IPS-18c (cell line): ENCODE measurements around the gene INPP4A.

Experiments used
- H3K4me3 ChIP-seq: 2 replicates; pipeline ENCODE4 v1.7.0; 2013; ENCODE audit warnings: low read depth, mild to moderate bottlenecking, low read length, moderate library complexity; ENCODE audit not compliant: insufficient read depth
- H3K9me3 ChIP-seq: one replicate; pipeline ENCODE4 v1.6.1; 2013; ENCODE audit warnings: mild to moderate bottlenecking, low read length, moderate library complexity; ENCODE audit not compliant: control insufficient read depth, insufficient read depth

INPP4A gene

DNA sequence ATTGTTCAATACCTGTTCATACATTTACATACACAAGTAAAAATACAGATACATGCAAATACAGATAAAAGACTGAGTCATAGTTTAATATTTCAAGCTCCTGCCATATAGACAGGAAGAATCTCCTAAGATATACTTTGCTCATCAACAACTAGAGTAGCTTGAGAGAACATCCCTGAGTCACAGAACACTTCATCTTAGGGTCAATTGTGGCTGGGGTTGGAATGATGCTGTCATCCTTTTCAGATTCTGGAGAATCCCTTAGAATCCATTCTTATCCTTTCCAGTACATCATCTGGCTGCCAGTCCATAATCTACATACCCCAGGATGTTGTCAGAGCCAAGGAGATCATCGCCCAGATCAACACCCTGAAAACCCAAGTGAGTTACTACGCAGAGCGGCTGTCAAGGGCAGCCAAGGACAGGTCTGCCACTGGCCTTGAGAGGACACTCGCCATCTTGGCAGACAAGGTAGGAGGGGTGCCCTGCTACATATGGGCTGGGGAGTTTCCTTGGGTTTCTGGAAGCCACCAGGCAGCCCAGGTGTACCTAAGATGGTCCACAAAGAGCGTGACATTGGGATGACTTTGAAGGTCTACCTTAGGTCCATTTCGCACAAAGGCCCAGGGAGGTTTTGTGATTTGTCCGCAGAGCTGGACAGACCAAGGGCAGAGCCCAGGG, 108.0 kb downstream of the INPP4A start:
- Histone ChIP-seq H3K4me3 (no peak overlapping the region), H3K9me3 (no peaks in the 10 kb centered on the region)

DNA sequence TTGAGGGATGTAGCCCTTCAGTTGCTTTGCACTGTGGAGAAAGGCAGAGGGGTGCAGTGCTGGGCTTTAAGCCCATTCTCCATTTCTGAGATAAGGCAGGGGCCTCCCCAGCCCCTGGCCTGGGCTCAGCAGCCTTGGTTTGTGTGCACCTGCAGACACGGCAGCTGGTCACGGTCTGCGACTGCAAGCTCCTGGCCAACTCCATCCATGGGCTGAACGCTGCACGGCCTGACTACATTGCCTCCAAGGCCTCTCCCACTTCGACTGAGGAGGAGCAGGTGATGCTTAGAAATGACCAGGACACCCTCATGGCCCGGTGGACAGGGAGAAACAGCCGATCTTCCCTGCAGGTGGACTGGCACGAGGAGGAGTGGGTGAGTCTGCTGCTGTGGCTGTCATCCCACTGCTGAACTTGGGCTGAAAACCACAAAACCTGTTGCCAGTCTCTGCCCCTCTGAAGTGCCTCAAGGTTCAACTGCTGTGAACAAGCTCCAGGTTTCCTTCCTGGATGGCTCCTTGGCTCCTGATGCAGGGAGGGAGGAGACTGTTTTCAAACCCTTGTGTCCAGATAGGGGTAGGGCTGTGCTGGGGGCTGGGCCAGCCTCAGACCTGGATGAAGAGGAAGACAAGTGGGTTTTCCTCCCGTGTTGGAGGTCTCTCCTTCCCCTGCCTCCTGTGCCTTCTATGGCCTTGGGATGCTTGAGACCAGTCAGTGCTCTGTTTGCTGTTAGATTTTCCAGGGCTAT, 109.6 kb downstream of the INPP4A start:
- no peaks in the 10 kb centered on the region for H3K9me3 ChIP-seq

DNA sequence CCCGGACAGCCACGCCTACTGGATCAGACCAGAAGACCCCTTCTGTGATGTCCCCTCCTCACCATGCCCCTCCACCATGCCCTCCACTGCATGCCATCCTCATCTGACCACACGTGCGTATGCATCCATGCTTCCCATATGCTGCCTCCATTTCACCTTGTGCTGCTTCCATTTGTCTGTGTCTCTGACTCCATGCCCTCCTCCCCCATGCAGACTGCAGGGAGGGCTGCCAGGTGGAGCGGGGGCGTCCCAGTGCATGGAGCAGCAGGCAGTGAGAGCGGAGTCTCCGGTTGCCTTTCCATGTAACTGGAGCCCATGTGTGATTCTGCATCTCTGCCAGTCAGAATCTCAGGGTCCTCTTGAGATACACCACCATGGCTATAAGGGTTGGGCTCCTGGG, 111.0 kb downstream of the INPP4A start:
- Histone ChIP-seq H3K9me3 (no peaks in the 10 kb centered on the region), H3K4me3 (no peak overlapping the region)

More for the DNA sequence above, 109.6 kb downstream of the INPP4A start:
- no peak overlapping the region for H3K4me3 ChIP-seq

DNA sequence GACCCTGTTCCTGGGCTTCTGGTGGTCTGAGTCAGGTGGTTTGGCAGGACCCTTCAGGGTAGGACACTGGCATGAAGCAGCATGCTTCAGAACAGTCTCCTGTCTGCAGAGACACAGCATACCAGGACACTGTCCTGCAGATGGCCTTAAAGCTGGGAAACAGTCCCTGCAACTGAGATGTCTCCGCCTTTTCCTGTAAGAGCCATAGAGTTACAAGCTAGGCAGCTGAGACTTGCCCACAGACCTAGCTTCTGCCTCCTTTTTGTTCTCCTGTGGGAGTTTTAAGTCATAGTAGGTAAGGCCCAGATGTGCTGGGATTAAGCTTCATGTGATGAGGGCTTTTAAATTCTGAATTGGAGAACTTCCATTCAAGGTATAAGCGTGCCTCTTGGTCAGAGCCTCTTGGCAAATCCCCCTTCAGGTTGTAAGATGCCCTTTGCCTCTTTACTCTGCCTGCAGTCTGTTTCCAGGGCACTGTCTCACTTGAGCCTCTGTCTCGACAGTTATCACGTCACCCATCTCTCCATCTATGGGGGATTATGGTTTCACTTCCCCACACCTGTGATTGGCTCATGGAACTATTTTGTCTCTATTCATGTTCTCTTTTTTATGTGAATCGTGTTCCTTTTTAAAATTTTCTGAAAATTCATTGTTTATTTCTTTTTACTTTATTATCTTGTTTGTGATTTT, 111.8 kb downstream of the INPP4A start:
- Histone ChIP-seq H3K4me3 (no peak overlapping the region), H3K9me3 (no peaks in the 10 kb centered on the region)

DNA sequence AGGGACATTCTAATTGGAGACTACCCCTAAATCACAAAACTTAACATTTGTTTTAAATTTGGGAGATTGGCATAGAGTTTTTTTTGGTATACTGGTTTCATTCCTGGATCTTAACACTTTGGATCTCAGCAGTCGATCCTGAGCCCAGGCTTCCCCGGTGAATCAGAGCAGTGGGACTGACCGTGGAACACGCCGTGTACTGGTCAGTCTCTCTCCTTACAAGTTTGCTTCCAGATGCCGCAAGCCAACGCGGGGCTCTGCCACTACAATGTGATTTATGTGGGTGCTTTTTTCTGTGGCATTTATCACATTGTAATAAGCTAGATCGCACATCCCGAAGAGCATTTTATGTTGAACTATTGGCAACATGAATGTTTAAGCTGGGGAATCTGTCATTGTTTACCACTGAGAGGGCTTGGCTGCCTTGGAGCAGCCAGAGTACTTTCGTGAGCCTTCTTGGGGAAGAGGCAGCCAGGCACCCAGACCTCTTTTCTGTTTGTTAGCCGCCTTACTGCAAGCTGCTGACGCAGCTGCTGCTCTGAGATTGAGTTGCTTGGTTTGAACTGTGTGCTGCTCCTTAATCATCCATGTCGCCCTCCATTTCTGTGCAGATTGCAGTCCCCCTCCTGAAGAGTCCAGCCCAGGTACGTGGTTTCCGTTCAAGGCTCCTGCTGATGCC, 114.3 kb downstream of the INPP4A start:
- Histone ChIP-seq H3K4me3 (no peak overlapping the region), H3K9me3 (no peaks in the 10 kb centered on the region)

DNA sequence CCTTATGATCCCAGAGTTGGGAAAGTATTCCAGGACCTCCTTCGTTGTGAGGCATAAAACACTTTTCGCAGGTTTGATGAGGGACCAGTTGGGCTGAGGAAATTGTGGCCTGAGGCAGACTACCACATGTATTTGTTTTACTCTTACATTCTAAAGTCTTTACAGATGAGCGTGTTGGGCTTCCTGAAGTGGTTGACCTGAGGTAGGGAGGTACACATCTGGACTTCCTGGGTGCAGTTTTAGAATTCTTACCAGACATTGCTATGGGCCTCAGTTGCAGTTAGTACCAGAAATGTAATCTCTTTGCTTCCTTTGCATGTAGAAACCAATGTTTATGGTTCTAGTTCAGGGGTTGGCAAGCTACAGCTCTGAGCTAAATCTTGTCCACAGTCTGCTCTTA, 114.9 kb downstream of the INPP4A start:
- no peak overlapping the region for H3K4me3 ChIP-seq
- peaks cover 2% of the 10 kb centered on the region for H3K9me3 ChIP-seq

DNA sequence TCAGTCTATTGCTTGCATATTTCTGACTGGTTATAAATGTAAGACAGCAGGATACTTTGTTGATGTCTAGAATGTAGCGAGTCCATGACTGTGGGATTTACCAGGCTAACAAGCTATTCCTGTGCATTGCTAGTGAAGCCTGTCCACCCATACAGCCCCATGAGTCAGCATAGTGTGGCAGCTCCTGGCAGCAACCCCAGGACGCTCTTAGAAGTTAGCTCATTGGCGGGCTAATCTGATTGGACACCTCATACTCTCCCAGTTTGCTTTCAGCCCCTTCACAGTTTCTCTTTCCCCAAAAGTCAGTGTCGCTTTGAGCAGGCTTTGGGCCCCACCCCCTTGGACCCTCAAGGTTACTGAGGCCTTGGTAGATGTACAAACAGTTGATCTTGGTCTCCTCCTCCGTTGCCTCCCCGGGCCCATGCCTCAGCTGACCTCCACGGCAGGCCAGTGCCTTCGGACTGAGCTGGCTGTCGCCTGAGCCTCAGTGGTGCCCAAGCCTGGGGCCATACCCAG, 115.7 kb downstream of the INPP4A start:
- Histone ChIP-seq H3K9me3 (peaks cover 2% of the 10 kb centered on the region), H3K4me3 (no peak overlapping the region)

DNA sequence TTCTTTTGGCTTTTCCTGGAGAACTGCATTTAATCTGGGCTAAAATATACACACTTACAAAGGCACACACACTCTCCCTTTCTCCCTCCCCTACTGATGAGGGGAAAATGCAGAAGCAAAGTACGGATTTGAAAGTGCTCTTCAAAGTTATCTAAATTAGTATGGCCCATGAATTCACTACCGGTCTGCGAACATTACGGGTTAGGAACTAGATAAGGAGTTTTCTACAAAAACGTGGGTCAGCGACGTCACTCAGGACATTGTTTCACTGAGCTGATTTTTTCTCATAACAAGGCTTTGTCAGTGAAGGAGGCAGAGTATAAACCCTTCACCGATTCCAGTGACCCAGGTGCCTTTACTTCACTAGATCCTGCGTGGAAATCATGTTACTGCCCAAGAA, 116.4 kb downstream of the INPP4A start:
- H3K4me3 ChIP-seq = no peak overlapping the region
- peaks cover 2% of the 10 kb centered on the region for H3K9me3 ChIP-seq

DNA sequence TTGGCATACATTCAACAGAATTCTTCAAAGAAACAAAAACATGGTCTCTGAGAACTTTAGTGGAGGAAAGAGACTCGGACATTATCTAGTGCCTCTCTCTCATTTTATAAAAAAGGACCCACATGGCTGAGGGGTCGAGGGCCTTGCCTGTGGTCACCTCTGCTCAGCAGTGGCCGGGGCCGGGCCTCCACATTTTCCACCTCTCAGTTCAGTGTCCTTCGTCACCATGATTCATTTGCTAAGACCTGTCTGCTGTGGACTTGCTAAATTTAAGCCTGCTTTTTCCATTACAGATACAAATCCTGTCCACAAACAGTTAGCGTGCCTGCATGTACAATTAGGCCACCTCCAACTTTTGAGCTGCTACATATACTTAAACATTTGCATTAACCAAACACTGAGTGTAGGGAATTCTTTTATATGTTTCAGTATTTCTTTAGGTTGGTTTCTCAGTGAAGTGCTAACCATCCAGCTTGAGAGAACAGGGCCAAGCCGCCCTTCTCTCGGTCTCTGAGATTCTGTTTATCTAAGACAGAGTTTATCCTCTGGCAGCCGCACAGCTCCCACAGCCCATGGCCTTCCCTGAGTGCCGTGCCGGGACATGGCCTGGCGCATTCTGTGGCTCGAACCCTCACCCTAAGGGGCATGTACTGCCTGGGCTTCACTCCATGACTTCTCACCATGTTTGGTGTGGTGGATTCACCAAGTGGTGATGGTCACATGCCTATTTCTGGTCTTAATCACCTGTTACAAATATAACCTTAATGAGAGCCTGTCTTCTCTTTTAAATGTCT, 117.4 kb downstream of the INPP4A start:
- Histone ChIP-seq H3K9me3 (peaks cover 2% of the 10 kb centered on the region), H3K4me3 (no peak overlapping the region)

DNA sequence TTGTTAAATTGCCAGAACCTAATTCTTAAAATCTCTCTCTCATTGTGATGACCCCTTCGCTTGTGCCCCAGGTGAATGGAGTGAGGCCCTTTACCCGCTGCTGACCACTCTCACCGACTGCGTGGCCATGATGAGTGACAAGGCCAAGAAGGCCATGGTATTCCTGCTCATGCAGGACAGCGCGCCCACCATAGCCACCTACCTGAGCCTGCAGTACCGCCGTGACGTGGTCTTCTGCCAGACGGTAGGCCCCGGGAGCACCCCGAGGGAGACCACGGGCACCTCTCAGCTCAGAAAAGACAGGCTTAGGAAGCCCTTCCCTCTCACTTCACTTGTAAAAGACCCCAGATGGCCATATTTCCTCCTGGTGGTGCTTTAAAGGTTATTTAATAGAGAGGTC, 118.7 kb downstream of the INPP4A start:
- Histone ChIP-seq H3K9me3 (peaks cover 2% of the 10 kb centered on the region), H3K4me3 (no peak overlapping the region)

DNA sequence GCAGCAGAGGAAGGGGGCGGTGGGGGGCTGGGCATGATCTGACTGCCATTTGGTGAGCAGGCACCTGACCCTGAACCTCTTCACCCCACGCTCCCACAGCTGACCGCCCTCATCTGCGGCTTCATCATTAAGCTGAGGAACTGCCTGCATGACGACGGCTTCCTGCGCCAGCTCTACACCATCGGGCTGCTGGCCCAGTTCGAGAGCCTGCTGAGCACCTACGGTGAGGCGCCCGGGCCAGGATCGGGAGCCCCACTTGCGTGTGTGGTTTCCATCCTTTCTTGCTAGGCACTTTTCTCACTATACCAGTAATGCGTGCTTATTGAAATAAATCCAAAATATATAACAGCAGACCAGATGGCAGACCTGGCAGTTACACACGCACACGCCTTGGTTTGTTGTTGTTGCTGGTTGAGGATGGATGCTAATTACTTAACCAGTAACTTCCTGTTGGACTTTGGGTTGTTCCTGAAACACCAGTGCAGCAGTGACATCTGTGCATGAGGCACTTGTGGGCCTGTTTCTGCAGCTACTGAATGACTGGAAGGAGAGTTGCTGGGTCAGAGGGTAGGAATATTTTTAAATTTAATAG, 120.0 kb downstream of the INPP4A start:
- Histone ChIP-seq H3K4me3 (no peak overlapping the region), H3K9me3 (peaks cover 2% of the 10 kb centered on the region)

DNA sequence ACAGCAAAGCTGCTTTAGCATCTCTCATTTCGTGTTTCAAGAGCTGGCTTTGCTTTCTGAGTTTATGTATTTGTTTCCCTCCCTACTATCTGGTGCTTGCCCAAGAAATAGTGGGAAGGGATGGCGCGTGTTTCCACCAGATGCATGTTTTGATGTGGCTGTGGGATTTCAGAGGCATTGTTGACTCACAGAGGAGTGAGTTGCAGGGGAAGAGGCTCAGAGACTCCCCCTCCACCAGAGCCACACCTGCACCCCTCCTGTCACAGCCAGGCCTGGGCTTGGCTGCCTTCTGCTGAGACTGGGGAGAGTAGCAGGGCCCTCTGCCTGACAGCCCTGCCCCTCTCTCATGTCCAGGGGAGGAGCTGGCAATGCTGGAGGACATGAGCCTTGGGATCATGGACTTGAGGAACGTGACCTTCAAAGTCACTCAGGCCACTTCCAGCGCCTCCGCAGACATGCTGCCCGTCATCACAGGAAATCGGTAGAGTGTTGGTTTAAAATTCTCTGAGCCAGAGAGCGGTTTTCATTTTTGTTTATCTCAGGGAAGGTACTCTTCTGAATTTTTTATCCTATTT, 120.7 kb downstream of the INPP4A start:
- Histone ChIP-seq H3K4me3 (no peak overlapping the region), H3K9me3 (peaks cover 2% of the 10 kb centered on the region)

DNA sequence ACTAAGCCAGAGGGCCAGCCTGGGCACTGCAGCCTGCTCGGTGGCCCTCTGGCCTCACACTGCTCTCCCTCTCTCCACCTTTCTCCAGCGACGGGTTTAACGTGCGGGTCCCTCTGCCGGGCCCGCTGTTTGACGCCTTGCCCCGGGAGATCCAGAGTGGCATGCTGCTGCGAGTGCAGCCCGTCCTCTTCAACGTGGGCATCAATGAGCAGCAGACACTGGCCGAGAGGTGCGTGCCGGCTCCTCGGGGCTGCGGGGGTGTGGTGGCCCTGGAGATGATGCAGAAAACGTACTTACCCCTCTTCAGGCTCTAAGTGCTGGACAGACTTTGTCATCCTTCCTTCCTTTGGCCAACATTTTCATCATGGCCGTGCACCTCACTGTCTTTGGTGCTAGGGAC, 121.3 kb downstream of the INPP4A start:
- no peak overlapping the region for H3K4me3 ChIP-seq
- peaks cover 2% of the 10 kb centered on the region for H3K9me3 ChIP-seq

DNA sequence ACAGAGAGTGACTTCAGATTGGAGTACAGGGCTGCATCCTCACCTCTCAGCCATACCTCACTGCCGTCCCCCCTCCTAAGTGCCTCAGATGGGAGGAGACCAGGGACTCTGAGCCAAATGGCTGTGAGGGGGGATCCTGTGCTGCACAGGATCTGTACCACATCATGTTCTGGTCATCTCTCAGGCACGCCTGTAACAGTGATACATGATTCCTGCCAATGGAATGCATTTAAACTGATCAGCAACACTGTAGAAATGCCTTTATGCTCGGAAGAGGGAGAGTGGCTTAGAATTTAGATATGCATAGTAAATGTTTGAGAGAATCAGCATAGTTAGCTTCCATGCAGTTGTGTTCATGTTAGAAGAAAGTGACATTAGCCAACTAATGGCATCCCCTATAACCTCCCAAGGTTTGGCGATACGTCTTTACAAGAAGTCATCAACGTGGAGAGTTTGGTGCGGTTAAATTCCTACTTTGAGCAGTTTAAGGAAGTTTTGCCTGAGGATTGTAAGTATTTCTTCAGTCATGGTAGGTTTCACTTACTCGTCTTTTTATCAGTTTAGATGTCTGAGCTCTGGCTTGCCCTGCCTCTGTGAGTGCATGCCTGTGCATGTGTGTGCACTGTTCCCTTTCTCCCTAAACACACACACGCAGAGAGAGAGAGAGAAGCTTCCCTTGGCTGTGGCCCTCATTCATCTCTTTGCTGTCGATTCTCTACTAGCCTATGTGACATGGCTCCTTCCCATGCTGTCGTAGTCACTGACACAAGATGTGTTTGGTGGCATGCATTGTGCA, 123.7 kb downstream of the INPP4A start:
- H3K9me3 ChIP-seq = peaks cover 2% of the 10 kb centered on the region
- H3K4me3 ChIP-seq = no peak overlapping the region

DNA sequence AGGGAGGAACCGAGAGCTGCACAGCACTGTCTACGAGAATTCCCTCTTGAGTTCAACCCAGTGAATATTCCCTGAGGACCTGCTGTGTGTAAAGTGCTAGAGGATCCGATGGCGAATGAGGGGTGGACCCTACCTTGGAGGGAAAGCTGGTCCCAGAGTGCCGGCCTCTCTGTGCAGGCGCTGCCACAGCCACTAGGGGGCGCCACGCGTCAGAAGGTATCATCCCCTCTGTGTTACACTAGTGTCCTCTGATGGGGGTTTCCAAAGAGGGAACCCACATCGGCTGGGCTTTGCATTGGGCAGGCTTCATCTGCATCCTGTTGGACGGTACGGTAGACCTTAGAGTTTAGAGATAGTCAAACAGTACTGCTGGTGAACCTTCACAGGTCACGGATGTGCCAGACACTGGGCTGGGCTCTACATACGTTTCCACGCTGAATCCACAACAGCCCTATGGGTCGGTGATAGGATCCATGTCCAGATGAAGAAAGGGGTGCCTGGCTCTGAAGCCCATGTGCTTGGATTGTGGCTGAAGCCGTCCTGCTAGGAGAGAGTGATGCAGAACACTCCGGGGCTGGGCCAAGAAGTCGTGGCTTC, 124.6 kb downstream of the INPP4A start:
- H3K4me3 ChIP-seq = no peak overlapping the region
- peaks cover under 1% of the 10 kb centered on the region for H3K9me3 ChIP-seq
